Measurements from ENCODE around the gene COPG1. TPM values are rescaled to one million over a fixed set of nuclear protein-coding genes. Genes with fewer than 3 reads are reported as not detected.

The COPG1 gene
- polyA plus RNA-seq, 12 donors: 97.0 to 131 (median 109) TPM; not detected in 1

DNA sequence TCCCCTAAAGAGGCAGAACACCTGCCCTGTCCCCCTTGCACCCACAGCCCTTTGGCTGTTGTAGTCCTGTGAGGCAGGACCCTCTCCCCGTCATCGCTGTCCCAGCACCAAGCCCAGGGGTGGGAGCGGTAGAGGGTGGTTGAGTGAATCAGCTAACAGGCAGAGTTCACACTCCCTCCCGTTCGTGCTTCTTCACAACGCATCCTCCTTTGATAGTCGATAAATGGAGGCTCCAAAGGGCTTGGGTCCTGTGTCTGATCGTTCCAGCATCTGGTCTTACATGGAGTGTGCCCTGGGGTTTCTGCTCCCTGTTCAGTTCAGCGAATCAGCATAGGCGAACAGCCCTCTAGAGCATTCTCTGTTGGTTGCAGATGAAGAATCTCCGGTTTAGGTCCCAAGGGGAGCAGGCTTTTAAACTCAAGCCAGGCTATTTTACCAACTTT, 28.4 kb downstream of the COPG1 start:
- peak; percentile 5 for DNase-seq

DNA sequence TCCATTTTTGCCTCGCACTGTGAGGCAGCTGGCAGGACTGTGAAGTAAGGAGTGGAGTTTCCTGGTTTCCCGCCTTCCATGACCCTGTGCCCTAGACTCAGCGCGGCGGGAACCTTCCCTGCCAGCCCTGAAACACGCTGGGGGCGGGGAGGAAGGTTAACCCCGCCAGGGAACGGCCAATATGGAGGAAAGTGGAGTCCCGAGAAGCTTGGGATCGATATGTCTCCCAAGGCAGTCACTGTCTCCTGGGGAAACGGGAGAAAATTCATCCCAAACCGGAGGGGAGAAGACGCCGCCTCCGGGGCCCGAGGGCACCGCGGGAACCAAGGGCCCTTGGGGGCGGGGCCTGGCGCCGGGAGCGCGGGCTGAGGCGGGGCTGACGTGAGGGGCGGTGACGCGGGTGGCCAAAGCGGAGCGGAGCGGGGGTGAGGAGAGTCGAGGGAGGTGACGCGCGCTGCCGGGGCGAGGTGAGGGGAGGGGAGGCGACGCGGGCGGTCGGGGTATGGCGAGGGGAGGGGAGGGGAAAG, 29.1 kb downstream of the COPG1 start, which contains the start of gene HMCES:
TSS of gene HMCES (plus strand) at position 432 of the 527 bp plus-strand sequence. CDS start 863 bp downstream, outside the sequence.
- DNase-seq: peak; percentile 91

DNA sequence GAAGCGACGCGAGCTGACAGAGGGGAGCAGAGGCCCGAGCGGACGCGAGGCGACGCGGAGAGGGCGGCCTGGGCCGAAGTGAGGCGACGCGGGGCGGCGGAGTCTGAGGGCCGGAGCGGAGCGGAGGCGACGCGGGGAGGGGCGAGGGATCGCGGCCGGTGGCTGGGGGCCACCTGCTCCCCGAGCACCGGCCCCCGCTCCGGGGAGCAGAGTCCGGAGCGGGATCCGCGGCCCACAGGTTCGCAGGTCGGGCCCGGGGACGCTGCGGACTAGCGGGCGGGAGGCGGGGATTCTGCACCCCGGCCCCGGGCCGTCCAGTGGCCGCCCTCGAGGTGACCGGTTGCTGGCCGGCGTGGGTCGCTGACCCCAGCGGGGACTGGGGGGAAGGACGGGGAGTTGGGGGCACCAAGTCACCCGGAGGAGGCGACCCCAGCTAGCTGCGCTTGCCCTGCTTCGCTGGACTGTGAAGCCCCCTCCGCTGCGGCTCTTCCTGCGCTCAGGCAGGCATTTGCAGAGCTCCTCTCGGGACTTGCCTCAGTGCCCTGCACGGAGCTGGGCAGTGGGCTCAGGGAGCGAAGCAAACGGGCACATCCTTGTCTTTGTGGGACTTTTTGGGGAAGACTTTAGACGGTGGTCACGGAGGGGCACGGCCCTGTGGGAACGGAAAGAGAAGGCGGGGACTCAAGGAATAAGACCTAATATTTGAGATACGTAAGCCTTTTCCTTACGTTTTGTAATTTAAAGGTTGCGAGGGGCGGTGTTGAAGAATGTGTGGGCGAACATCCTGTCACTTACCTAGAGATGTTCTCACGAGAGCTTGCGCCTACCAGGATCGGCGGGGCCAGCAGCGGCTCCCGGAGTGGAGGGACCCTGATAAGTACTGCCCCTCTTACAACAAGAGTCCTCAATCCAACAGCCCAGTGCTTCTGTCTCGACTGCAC, 29.8 kb downstream of the COPG1 start:
- peak; percentile 37 for DNase-seq

DNA sequence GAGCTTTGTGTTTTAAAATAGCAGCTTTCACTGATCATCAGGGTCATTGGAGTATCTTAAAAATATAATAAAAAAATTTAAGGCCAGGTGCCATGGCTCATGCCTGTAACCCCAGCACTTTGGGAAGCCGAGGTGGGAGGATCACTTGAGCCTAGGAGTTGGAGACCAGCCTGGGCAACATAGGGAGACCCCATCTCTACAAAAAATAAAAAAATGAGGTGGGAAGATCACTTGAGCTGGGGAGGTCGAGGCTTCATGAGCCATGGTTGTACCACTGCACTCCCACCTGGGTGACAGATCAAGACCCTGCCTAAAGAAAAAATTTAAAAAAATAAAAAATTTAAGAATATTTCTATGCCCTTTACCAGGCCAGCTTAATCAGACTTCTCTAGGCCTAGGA, 30.8 kb downstream of the COPG1 start:
- no peak for DNase-seq

DNA sequence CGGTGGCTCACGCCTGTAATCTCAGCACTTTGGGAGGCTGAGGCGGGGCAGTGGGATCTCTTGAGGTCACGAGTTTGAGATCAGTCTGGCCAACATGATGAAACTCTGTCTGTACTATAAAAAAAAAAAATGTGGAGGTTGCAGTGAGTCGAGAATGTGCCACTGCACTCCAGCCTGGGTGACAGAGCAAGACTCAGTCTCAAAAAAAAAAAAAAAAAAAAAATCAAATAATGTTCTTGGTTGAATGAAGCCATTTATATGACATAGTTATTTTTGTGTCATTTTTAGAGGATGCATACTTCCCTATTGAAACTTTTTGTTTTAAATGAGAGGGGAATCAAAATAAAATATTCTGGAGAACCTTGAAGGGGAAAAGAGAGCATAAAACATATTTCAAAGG, 32.3 kb downstream of the COPG1 start:
- DNase-seq: no peak

DNA sequence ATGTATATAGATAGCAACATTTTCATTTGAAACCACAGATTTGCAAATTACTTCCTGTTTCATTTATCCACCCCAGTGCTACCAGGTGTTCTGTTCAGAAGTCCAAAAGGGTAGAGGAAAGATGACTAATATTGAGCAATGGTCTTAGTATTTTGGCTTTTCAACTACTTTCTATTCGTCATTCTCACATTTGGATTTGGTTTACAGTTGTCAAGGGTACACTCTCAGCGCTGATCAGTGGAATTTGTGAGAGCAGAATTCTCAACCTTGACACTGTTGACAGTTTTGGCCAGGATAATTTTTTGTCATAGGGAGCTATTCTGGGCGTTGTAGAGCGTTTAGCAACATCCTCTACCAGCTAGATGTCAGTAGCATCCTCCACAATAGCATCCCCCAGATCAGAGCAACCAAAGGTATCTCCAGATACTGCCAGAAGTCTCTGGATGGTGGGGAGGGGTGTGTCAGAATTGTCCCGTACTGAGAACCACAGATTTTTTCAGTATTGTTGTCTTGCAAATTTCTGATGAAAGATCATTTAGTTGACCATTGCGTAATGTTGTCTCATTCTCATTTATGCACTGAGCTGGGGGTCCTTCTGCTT, 33.4 kb downstream of the COPG1 start:
- no peak for DNase-seq

DNA sequence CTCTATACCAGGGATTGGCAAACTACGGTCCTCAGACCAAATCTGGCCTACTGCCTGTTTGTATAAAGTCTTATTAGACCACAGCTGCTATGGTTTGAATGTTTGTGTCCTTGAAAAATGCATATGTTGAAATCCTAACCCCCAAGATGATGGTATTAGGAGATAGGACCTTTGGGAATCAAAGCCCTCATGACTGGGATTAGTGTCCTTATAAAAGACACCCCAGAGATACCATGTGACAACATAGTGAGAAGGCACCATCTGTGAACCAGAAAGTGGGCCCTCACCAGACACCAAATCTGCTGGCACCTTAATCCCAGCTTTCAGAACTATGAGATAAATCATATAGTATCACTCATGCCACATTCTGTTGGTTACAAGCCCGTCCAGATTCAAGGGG, 36.7 kb downstream of the COPG1 start:
- no peak for DNase-seq

DNA sequence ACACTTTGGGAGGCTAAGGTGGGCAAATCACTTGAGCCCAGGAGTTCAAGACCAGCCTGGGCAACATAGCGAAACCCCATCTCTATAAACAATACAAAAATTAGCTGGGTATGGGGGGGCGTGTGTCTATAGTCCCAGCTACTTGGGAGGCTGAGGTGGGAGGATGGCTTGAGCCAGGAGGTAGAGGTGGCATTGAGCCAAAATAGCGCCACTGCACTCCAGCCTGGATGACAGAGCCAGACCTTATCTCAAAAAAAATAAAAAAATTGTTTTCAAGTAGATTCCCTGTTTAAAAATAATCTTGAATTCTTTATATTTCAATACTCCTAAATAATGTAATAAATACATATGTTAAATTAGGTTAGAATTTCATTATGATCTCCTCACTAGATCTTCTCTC, 39.0 kb downstream of the COPG1 start:
- no peak for DNase-seq

DNA sequence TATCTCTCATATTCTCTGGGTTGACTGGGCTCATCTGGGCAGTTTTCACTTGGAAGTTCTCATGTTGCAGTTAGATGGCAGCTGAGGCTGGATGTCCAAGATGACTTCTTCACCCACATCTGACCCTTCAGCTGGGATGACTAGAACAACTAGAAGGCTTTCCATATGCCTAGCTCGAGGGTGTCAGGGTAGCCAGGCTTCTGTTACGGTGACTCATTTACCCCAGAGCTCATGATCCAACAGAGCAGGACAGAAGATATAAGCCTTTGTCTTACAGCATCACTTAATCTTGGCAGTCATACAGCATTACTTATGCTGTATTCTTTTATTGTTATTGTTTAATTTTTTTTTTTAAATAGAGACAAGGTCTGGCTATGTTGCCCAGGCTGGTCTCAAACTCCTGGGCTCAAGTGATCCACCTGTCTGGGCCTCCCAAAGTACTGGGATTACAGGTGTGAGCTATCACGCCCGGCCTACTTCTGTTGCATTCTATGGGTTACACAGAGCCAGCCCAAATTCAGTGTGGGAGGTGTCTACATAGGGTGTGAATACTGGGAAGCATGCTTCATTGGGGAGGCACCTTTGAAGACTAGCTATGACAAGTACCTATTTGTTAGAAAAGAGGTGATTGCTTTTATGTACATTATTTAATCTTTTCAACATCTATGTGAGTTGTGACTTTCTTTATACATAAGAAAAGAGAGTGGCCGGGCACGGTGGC, 40.0 kb downstream of the COPG1 start:
- DNase-seq: no peak

DNA sequence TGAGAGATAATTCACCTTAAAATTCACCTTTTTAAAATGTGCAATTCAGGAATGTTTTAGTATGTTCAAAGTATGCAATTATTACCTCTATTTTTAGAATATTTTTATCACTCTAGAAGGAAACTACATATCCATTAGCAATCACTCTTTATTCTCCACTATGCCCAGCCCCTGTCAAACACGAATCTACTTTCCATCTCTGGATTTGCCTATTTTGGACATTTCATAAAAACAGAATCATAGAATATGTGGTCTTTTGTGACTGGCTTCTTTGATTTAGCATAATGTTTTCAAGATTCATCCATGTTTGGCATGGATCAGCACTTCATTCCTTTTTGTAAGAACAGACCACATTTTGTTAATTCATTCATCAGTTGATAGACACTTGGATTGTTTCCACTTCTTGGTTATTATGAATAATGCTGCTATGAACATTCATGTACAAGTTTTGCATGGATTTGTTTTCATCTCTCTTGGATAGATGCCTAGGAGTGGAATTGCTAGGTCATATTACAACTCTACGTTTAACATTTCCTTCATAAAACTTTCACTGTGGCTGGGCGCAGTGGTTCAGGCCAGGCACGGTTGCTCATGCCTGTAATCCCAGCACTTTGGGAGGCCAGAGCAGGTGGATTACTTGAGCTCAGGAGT, 42.0 kb downstream of the COPG1 start:
- DNase-seq: no peak

DNA sequence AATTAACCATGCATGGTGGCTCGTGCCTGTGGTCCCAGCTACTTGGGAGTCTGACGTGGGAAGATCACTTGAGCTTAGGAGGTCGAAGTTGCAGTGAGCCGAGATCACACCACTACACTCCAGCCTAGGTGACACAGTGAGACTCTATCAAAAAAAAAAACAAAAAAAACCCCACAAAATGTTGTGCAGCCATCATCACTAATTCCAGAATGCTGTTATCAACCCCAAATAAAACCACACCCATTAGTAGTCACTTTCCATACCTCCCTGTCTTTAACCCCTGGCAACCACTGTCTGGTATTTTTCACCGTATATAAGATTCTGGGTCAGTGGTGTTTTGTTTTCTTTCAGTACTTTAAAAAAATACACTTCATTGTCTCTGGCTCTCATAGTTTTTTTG, 45.9 kb downstream of the COPG1 start:
- no peak for DNase-seq

DNA sequence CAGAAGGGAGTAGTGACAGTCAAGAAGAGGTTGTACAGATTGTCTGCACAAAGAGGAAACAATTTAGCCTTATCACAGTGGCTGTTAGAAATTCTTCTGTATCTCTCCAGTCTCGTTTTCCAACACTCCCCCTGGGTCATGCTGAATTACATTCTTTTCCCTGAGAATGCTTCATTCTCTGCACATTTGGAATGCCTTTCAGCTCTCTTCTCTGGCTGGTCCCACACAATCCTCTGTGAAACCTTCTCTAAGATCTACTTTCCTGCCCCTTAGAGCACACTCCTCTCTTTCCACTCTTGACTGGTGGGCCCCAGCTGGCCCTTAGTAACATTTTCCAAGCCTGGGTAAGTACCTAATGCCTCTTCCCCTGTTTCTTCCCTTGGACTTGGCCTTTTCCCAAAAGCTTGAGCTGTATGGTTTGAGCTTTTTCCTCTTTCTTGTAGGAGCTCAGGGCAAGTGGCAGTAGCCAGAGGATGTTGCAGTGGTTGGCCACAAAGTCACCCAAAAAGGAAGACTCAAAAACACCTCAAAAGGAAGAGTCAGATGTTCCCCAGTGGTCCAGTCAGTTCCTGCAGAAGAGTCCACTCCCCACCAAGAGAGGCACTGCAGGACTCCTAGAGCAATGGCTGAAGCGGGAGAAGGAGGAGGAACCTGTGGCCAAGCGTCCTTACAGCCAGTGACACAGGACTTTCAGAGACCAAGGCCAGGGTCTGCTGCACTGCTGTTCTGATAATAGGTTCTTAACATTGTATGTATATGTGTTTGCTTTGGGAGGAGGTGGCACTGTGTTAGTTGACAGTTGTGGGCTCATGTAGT, 54.9 kb downstream of the COPG1 start:
- no peak for DNase-seq

DNA sequence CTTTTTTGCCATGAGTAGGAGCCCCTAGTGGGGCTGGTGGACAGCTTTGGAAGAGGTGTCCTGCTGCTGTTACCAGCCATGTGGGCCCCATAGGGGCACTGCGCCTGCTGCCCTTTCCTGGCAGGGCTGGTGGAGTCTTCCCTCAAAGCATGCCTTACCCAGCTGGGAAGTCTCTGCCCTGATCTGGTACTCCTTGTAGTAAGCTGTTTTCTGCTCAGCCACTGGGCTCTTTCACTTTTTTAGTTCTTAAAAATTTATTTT, 55.5 kb downstream of the COPG1 start:
- DNase-seq: no peak

DNA sequence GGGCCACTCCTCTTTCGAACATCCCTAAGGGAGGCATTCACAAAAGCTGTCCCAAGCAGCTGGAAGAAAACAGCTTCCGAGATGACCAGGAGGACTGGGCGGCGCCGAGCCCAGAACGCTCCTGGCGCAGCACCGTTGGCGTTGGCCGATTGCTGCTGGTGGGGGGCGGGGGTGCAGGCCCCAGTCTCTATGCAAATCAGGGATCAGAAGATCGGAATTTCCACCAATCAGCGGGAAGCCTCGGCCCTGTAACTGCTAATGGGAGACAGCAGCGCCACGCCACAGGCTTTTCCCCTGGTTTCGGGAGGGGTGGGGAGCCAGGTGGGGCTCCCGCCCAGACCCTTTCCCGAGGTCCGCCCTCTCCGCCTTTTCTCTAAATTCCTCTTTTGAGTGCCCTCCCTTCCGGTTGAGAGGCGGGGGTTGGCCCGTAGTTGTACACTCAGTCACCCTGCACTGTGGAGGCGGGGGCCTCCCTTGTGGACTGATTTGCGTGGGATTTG, 56.2 kb downstream of the COPG1 start:
- peak; percentile 88 for DNase-seq

DNA sequence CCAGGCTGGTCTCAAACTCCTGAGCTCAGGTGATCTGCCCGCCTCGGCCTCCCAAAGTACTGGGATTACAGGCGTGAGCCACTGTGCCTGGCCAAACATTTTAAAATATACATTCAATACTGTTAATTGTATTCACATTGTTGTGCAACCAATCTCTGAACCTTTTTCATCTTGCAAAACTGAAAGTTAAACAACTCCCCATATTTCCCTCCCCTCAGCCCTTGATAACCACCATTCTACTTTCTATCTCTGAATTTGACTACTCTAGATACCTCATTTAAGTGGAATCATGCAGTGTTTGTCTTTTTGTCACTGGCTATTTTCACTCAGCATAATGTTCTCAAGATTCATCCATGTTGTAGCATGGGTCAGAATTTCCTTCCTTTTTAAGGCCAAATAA, 59.2 kb downstream of the COPG1 start:
- no peak for DNase-seq

DNA sequence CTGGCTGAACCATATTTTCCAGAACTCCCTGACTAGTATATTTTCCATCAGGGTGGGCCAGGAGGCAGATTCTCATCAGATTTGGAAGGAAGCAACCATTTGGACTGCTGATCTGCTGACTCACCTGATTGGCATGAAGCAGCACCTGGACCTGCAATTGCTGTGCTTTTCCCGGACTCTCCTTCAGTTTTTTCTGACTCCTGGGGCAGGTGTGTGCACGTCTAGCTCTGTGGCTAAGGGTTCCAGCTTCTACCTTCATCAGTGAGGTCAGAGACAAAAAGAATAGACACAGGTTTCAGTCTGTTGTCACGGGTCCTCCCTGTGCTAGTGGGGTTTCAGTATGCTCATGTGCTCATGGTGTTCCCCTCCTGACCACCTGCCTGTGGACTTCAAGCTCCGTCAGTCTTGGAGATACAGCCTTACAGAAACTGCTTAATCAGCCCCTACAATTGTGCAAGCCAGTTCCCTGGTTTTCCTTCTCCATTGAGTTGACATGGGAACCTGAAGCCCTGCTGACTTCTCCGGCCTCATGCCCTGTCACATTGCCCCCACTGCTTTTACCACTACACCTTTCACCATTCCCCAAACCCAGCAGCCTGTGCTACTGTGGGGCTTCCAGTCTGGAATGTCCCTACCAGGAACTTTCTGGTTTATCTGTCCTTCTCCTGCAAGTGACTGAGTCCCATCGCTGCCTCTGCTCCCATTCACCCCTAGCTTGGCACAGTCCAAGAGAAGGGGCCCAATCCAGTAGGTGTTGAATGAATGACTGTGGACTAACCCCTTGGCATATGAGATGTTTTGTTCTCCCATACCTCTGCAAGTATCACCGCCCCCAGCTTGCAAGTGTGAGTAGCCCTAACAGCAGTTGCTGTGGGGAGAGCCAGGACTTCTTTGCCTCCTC, 61.0 kb downstream of the COPG1 start:
- DNase-seq: no peak

DNA sequence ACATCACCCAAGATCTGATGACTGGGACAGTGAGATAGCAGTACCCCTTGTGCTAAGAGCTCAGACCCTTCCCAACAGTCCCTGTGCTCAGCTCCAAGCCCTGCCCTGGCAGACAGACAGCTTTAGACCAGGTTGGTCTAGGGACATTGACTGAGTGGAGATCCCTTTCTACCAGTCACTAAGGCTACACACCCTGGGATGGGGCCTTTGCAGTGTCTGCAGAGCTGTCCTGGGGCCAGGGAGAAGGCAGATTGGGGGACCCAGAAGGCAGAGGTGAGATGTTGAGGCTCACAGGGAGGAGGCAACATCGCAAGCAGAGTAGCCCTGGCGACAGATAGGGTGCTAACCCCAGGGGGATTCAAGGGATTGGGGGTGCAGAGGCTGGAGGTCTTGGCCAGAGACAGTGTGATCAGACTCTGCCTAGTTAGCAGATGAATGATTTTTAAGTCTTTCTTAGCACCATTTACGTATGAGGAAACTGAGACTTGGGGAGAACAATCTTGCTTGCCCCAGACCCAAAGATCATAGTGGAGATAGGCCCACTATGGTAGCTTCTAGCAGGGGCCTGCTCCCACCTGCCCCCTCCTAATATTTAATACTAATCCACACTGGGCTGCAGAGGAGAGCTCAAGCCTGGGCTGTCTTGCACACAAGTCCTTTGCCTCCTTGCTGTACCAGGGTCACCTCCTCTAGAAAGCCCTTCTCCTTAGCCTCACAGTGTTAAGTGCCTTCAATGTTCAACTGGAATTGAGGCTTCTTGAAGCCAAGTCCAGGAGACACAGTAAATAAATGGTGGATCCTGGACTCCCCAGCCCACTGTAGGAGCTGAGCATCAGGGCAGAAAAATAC, 61.9 kb downstream of the COPG1 start:
- no peak for DNase-seq

DNA sequence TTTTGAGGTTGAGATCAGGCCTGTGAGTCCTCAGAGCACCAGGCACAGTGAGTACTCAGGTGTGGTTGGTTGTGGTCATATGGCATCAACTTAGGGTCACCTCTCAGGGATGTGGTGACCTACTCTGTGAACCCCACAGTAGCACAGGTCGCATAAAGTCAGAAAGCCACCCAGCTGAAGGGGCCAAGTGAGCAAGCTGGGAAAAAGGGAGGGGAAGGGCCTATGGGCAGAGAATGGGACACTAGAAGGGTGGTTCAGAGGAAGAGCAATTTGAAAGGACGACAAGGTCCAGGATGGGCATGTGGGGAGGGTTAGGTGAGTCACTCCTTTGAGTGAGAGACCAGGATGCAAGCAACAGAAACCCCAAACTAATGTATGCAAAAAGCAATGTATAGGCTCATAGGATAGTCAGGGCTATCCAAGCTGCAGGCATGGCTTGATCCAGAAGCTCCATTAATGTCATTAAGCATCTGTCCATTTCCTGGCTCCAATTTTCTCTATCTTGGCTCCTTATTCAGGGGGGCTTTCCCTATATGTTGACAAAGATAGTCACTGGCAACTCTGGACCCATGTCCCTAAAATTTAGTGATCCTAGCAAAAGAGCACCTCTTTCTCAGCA, 62.7 kb downstream of the COPG1 start:
- DNase-seq: no peak
